ENCODE measurements around the gene AZGP1. TPM values are rescaled to one million over a fixed set of nuclear protein-coding genes. Genes with fewer than 3 reads are reported as not detected.
"Not testable (repeated sequence)": the region's sequence is repeated elsewhere in the genome, so short reads cannot be mapped to it uniquely, and the experiment has no call there.

AZGP1 gene
- total RNA-seq, 1 donor from 2014 or later, result 0.75 TPM

- not testable (repeated sequence) for H3K36me3 ChIP-seq (ENCODE audit: control insufficient read depth, insufficient read depth, low read length); DNase-seq (ENCODE audit: low read depth); H3K27me3 ChIP-seq (ENCODE audit: control insufficient read depth, insufficient read depth, low read length); H3K4me3 ChIP-seq (ENCODE audit: low read depth, low read length)
- TF ChIP-seq CTCF (IDR thresholded peaks at IDR 0.05; ENCODE audit: insufficient read depth, low read length, poor library complexity, severe bottlenecking), result peak; percentile 53
Observed at GRCh38 chr7:99979814-99980225, 4.0 kb upstream of the AZGP1 start.

GRCh38 chr7:99976626-99977025, 795 bp upstream of the AZGP1 start:
- DNase-seq (ENCODE audit: low read depth), result no peak
- H3K27me3 ChIP-seq (ENCODE audit: control insufficient read depth, insufficient read depth, low read length), result peaks cover 2% of the 10 kb centered on the region
- no peaks in the 10 kb centered on the region for H3K36me3 ChIP-seq (ENCODE audit: control insufficient read depth, insufficient read depth, low read length)
- no peak for TF ChIP-seq CTCF (IDR thresholded peaks at IDR 0.05; ENCODE audit: insufficient read depth, low read length, poor library complexity, severe bottlenecking)
- H3K4me3 ChIP-seq (ENCODE audit: low read depth, low read length), result no peak overlapping the region

- H3K36me3 ChIP-seq (ENCODE audit: control insufficient read depth, insufficient read depth, low read length), result no peaks in the 10 kb centered on the region
- H3K27me3 ChIP-seq (ENCODE audit: control insufficient read depth, insufficient read depth, low read length), result peaks cover 5% of the 10 kb centered on the region
- no peak overlapping the region for H3K4me3 ChIP-seq (ENCODE audit: low read depth, low read length)
- DNase-seq (ENCODE audit: low read depth), result no peak
- no peak for TF ChIP-seq CTCF (IDR thresholded peaks at IDR 0.05; ENCODE audit: insufficient read depth, low read length, poor library complexity, severe bottlenecking)
Observed at GRCh38 chr7:99974681-99975080, 1.1 kb downstream of the AZGP1 start.

- DNase-seq (ENCODE audit: low read depth); H3K4me3 ChIP-seq (ENCODE audit: low read depth, low read length); H3K27me3 ChIP-seq (ENCODE audit: control insufficient read depth, insufficient read depth, low read length); H3K36me3 ChIP-seq (ENCODE audit: control insufficient read depth, insufficient read depth, low read length): not testable (repeated sequence)
Observed at GRCh38 chr7:99973817-99974216, 2.0 kb downstream of the AZGP1 start.

- no peak for TF ChIP-seq CTCF (IDR thresholded peaks at IDR 0.05; ENCODE audit: insufficient read depth, low read length, poor library complexity, severe bottlenecking)
- peaks cover 5% of the 10 kb centered on the region for H3K27me3 ChIP-seq (ENCODE audit: control insufficient read depth, insufficient read depth, low read length)
- no peaks in the 10 kb centered on the region for H3K36me3 ChIP-seq (ENCODE audit: control insufficient read depth, insufficient read depth, low read length)
- DNase-seq (ENCODE audit: low read depth), result no peak
- H3K4me3 ChIP-seq (ENCODE audit: low read depth, low read length), result no peak overlapping the region
Observed at GRCh38 chr7:99971242-99971641, 4.6 kb downstream of the AZGP1 start.

GRCh38 chr7:99969813-99970212, 6.0 kb downstream of the AZGP1 start:
- not testable (repeated sequence) for DNase-seq (ENCODE audit: low read depth); H3K27me3 ChIP-seq (ENCODE audit: control insufficient read depth, insufficient read depth, low read length); H3K36me3 ChIP-seq (ENCODE audit: control insufficient read depth, insufficient read depth, low read length); H3K4me3 ChIP-seq (ENCODE audit: low read depth, low read length)

GRCh38 chr7:99969298-99969697, 6.5 kb downstream of the AZGP1 start:
- H3K4me3 ChIP-seq (ENCODE audit: low read depth, low read length), result no peak overlapping the region
- DNase-seq (ENCODE audit: low read depth), result no peak
- H3K36me3 ChIP-seq (ENCODE audit: control insufficient read depth, insufficient read depth, low read length), result no peaks in the 10 kb centered on the region
- TF ChIP-seq CTCF (IDR thresholded peaks at IDR 0.05; ENCODE audit: insufficient read depth, low read length, poor library complexity, severe bottlenecking), result no peak
- peaks cover 3% of the 10 kb centered on the region for H3K27me3 ChIP-seq (ENCODE audit: control insufficient read depth, insufficient read depth, low read length)

All from kidney epithelial cell (primary cell).